SK-N-SH (cell line): ENCODE measurements around the gene TBCD. TPM values are rescaled to one million over a fixed set of nuclear protein-coding genes. Genes with fewer than 3 reads are reported as not detected.

ENCODE experiments used
- CTCF ChIA-PET: fragments of 300-600, 350-600 bp; formaldehyde crosslinking; extraction: SDS; loops from one replicate; lab custom pipeline; 2021; lab: Yijun Ruan, JAX
- POLR2A ChIA-PET: fragments of 350-600 bp; sonication (Branson Sonifier 250); formaldehyde crosslinking; extraction: SDS; loops from one replicate; lab custom pipeline; 2020; ENCODE audit warnings: antibody characterized with exemption, inconsistent platforms; lab: Yijun Ruan, JAX
- DNase-seq: peaks from one replicate; pipeline ENCODE4 v3.0.0; 2012
- H2AFZ ChIP-seq: fragments of 200-600 bp; sonication (generic); 2 replicates; pipeline ENCODE4 v1.8.1; 2016; ENCODE audit warnings: antibody characterized with exemption, mild to moderate bottlenecking, low read depth
- H3F3A ChIP-seq: fragments of 200-600 bp; sonication (generic); replicated peaks from 2 replicates; pipeline ENCODE3; 2016; ENCODE audit warnings: antibody characterized with exemption, mild to moderate bottlenecking; ENCODE audit not compliant: insufficient read depth
- H3K27ac ChIP-seq, 2 experiments: fragments of 200-500 bp in 1 of 2; fragments of 200-600 bp in 1 of 2; sonication (Bioruptor generic) in 1 of 2; sonication (generic), shearing (Covaris generic) in 1 of 2; 2 replicates each; pipeline versions ENCODE4 v1.5.1 to v1.6.1; 2014 to 2016; ENCODE audit warnings: low read depth in 2 of 2, inconsistent platforms in 1 of 2, low read length in 1 of 2, mild to moderate bottlenecking in 1 of 2, mixed read lengths in 1 of 2
- H3K27me3 ChIP-seq: fragments of 200-600 bp; sonication (generic), shearing (Covaris generic); 2 replicates; pipeline ENCODE4 v1.6.1; 2016; ENCODE audit warnings: mixed run types; ENCODE audit not compliant: insufficient read depth
- H3K36me3 ChIP-seq, 2 experiments: fragments of 200-500 bp in 1 of 2; fragments of 200-600 bp in 1 of 2; sonication (Bioruptor generic) in 1 of 2; sonication (generic) in 1 of 2; replicated peaks in 1 of 2; 2 replicates each; pipeline versions ENCODE3 to v1.5.1; 2014 to 2016; ENCODE audit warnings: low read length in 1 of 2, mild to moderate bottlenecking in 1 of 2; ENCODE audit not compliant: insufficient read depth in 2 of 2, control insufficient read depth in 1 of 2
- H3K4me1 ChIP-seq, 2 experiments: fragments of 200-500 bp in 1 of 2; fragments of 200-600 bp in 1 of 2; sonication (Bioruptor generic) in 1 of 2; sonication (generic), shearing (Covaris generic) in 1 of 2; 2 replicates each; pipeline versions ENCODE4 v1.5.1 to v1.6.1; 2014 to 2016; ENCODE audit warnings: low read depth in 1 of 2, low read length in 1 of 2, mixed run types in 1 of 2; ENCODE audit not compliant: insufficient read depth in 2 of 2, control insufficient read depth in 1 of 2
- H3K4me2 ChIP-seq: fragments of 200-600 bp; sonication (generic), shearing (Covaris generic); 2 replicates; pipeline ENCODE4 v1.6.1; 2017; ENCODE audit warnings: mixed run types
- H3K4me3 ChIP-seq, 2 experiments: fragments of 200-500 bp in 1 of 2; fragments of 200-600 bp in 1 of 2; sonication (Bioruptor generic) in 1 of 2; sonication (generic), shearing (Covaris generic) in 1 of 2; 2 replicates each; pipeline versions ENCODE4 v1.5.1 to v1.8.1; 2014 to 2016; ENCODE audit warnings: low read depth in 2 of 2, inconsistent platforms in 1 of 2, low read length in 1 of 2, mild to moderate bottlenecking in 1 of 2, mixed read lengths in 1 of 2, moderate library complexity in 1 of 2
- H3K79me2 ChIP-seq: fragments of 200-600 bp; sonication (generic); 2 replicates; pipeline ENCODE4 v1.8.1; 2017; ENCODE audit warnings: mild to moderate bottlenecking; ENCODE audit not compliant: insufficient read depth
- H3K9ac ChIP-seq: fragments of 200-600 bp; sonication (generic); 2 replicates; pipeline ENCODE4 v1.6.1; 2017; ENCODE audit warnings: mixed run types
- H3K9me2 ChIP-seq: fragments of 200-600 bp; sonication (generic); 2 replicates; pipeline ENCODE4 v1.6.1; 2017; ENCODE audit warnings: mixed run types
- H3K9me3 ChIP-seq: fragments of 200-600 bp; sonication (generic); 2 replicates; pipeline ENCODE4 v1.6.1; 2017; ENCODE audit warnings: mixed run types, mild to moderate bottlenecking, moderate library complexity
- H4K20me1 ChIP-seq: fragments of 200-600 bp; sonication (generic); 2 replicates; pipeline ENCODE4 v1.6.1; 2017; ENCODE audit warnings: mild to moderate bottlenecking, mixed run types; ENCODE audit not compliant: insufficient read depth
- ELF1 ChIP-seq: IDR thresholded peaks from 2 replicates; pipeline ENCODE4 v1.4.0; 2012
- FOXJ3 ChIP-seq: sonication (generic); formaldehyde crosslinking; IDR thresholded peaks from 2 replicates; pipeline ENCODE4 v1.5.1; 2020; ENCODE audit warnings: mild to moderate bottlenecking, missing genetic modification reagents
- GABPA ChIP-seq: IDR thresholded peaks from 2 replicates; pipeline ENCODE4 v1.4.0; 2012; ENCODE audit warnings: low read depth, mild to moderate bottlenecking
- GATA2 ChIP-seq: sonication (generic); formaldehyde crosslinking; IDR thresholded peaks from 2 replicates; pipeline ENCODE4 v1.5.0; 2020; ENCODE audit warnings: mild to moderate bottlenecking, missing genetic modification reagents
- JUND ChIP-seq: IDR thresholded peaks from 2 replicates; pipeline ENCODE4 v1.4.0; 2012
- NFIC ChIP-seq: IDR thresholded peaks from 2 replicates; pipeline ENCODE4 v1.4.0; 2012; ENCODE audit warnings: borderline replicate concordance
- RCOR1 ChIP-seq: fragments of 150-350 bp; IDR thresholded peaks from 2 replicates; pipeline ENCODE4 v1.6.1; 2017; ENCODE audit warnings: antibody characterized with exemption, low read length
- RXRA ChIP-seq: IDR thresholded peaks from 2 replicates; pipeline ENCODE4 v1.4.0; 2012; ENCODE audit warnings: low read depth, mild to moderate bottlenecking, borderline replicate concordance
- SIN3A ChIP-seq: IDR thresholded peaks from 2 replicates; pipeline ENCODE4 v1.6.1; 2012; ENCODE audit warnings: low read depth, mild to moderate bottlenecking, low read length, moderate library complexity, borderline replicate concordance
- WGBS: methylation state at CpG from one replicate; pipeline ENCODE4 v1.1.6; 2017; ENCODE audit warnings: low lambda C conversion rate; 5-methylcytosine and 5-hydroxymethylcytosine counted together
- polyA plus RNA-seq, 3 experiments: library from polyadenylated mRNA; depleted of rRNA; stranded (reverse); fragments of >200 nt; gene quantifications; 2 replicates each; pipeline ENCODE4 v1.2.3, GENCODE V29; 2012
- TF ChIP-seq, protein P1 (sequence below): IDR thresholded peaks from 2 replicates; pipeline ENCODE4 v1.4.0; 2012; ENCODE audit warnings: low read depth, borderline replicate concordance
- TF ChIP-seq, protein P2 (sequence below): IDR thresholded peaks from 2 replicates; pipeline ENCODE4 v1.4.0; 2012; ENCODE audit warnings: low read depth
- TF ChIP-seq, protein P3 (sequence below): fragments of 150-350 bp; IDR thresholded peaks from 2 replicates; pipeline ENCODE4 v1.6.1; 2017; ENCODE audit warnings: antibody characterized with exemption, low read length, low read depth, borderline replicate concordance
- TF ChIP-seq, protein P4 (sequence below): fragments of 200-600 bp; sonication (generic); IDR thresholded peaks from 2 replicates; pipeline ENCODE4 v1.6.1; 2017; ENCODE audit warnings: antibody characterized with exemption, mild to moderate bottlenecking, moderate library complexity

Gene TBCD
- polyA plus RNA-seq, 1 of the 3 experiments (the other 2 are of a cell fraction): 107 TPM

DNA sequence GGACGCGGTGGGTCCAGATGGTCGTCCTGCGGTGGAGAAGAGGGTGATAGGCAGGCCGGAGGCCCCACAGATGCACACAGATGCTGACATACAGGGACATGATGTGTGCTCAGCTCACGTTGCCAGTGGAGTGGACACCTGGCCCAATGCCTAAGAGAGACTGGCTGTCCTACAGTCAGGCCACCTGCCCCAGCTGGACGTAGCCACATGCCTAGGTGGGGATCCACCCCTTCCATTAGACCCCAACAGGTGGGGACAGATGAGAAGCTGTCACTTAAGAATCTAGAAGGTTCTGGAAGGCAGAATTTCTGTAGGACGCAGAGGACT is 205.6 kb downstream of the TBCD start:
- POLR2A ChIA-PET: interaction anchor here (0.6 kb wide), 1 partner anchor 11 kb away, joined by 5 read pairs; no protein-coding TSS in a partner anchor
- 91% methylated on average over 8 of the region's 8 CpGs for WGBS

DNA sequence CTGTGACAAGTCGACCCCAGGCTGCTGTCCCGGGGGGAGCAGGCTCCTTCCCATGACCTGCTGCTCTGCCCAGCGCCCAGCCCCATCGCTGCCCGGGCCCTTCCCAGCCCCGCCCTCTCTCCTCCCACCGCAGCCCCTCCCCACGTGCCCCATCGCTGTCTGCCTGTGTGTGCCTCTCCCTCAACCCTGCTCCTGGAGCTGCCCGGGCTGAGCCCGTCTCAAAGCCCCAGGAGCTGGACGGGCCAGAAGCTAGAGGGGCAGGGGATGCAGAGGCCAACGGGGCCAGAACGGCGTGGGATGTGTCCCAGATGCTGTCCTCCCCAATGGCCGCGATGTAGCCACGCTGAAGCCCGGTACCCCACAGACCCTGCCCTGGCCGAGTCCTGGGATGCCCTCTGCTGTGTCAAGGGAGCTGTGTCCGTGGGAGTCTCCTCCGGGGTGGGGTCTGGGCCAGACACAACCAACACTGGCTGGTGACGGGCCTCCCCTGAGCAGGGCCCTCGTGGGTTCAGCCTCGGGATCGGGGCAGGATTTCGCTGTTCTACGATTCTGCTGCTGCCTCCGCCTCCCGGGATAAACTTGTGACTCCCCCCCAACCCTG is 206.2 kb downstream of the TBCD start:
- no peaks in the 10 kb centered on the region for H3K79me2 ChIP-seq
- H3K27ac ChIP-seq: no peak overlapping the region
- TF ChIP-seq FOXJ3 (CRISPR knock-in tag): no peak
- H3K4me2 ChIP-seq: no peak overlapping the region
- no peak overlapping the region for H2AFZ ChIP-seq
- H3K27me3 ChIP-seq: no peaks in the 10 kb centered on the region
- H3K9me3 ChIP-seq: no peaks in the 10 kb centered on the region; the same call in 1 of the 2 replicates
- DNase-seq: no peak
- no peaks in the 10 kb centered on the region for H4K20me1 ChIP-seq
- POLR2A ChIA-PET: no interaction called here
- H3K4me3 ChIP-seq: no peak overlapping the region
- peaks cover 0 to 4% of the 10 kb centered on the region in 2 experiments for H3K36me3 ChIP-seq
- CTCF ChIA-PET: no interaction called here
- no peaks in the 10 kb centered on the region for H3K4me1 ChIP-seq
- WGBS: 77% methylated on average over 30 of the region's 30 CpGs
- no peaks in the 10 kb centered on the region for H3F3A ChIP-seq
- H3K9me2 ChIP-seq: no peaks in the 10 kb centered on the region
- no peak overlapping the region for H3K9ac ChIP-seq

More for the DNA sequence above, 205.6 kb downstream of the TBCD start:
- no peak overlapping the region for H3K27ac ChIP-seq
- peaks cover 0 to 4% of the 10 kb centered on the region in 2 experiments for H3K36me3 ChIP-seq
- H3F3A ChIP-seq: no peaks in the 10 kb centered on the region
- TF ChIP-seq, protein P1, sequence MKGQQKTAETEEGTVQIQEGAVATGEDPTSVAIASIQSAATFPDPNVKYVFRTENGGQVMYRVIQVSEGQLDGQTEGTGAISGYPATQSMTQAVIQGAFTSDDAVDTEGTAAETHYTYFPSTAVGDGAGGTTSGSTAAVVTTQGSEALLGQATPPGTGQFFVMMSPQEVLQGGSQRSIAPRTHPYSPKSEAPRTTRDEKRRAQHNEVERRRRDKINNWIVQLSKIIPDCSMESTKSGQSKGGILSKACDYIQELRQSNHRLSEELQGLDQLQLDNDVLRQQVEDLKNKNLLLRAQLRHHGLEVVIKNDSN: no peak
- TF ChIP-seq, all 33 proteins: peak for 0
- Histone ChIP-seq H2AFZ (no peak overlapping the region), H3K79me2 (no peaks in the 10 kb centered on the region), H3K4me3 (no peak overlapping the region), H3K9ac (no peak overlapping the region), H4K20me1 (no peaks in the 10 kb centered on the region), H3K4me2 (no peak overlapping the region), H3K9me2 (no peaks in the 10 kb centered on the region), H3K27me3 (no peaks in the 10 kb centered on the region), H3K9me3 (no peaks in the 10 kb centered on the region; the same call in 1 of the 2 replicates), H3K4me1 (no peaks in the 10 kb centered on the region)
- DNase-seq: no peak
- CTCF ChIA-PET: no interaction called here

DNA sequence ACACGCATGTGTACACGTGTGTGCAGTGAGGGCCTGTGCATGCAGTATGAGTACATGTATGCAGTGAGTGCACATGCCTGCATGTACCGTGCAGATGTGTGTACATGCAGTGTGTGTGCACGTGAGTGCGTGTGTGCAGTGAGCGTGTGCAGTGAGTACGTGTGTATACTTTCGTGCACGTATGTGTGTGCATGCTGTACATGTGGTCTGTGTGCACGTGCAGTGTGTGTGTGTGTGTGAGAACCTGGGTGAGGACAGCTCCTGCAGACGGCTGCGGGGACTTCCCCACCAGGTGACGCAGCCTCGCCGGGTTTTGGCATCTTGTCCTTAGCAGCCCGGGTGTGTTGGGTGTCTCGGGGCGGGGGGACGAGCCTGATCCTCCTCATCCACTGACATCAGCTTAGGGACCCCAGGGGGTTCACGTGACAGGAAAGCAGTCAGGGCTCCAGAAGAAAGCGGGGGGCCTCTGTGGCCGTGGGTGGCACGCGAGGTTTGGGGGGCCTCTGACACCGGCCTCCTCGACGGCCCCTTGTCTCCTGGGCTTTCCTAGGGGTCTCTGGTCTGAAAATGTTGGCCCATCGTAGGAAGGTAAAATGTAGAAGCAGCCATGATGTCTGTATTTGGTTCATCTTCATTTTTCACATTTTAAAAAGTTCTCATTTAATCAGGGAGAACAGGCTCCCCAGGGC is 207.5 kb downstream of the TBCD start:
- Histone ChIP-seq H3K79me2 (no peaks in the 10 kb centered on the region), H3K27me3 (no peaks in the 10 kb centered on the region), H3K9me3 (no peaks in the 10 kb centered on the region; the same call in 1 of the 2 replicates), H3F3A (no peaks in the 10 kb centered on the region), H3K36me3 (peaks cover 0 to 4% of the 10 kb centered on the region in 2 experiments), H3K4me3 (no peak overlapping the region), H3K9ac (no peak overlapping the region), H3K4me1 (no peaks in the 10 kb centered on the region), H2AFZ (no peak overlapping the region), H3K27ac (no peak overlapping the region), H3K9me2 (no peaks in the 10 kb centered on the region), H4K20me1 (no peaks in the 10 kb centered on the region), H3K4me2 (no peak overlapping the region)
- 91% methylated on average over 19 of the region's 28 CpGs for WGBS
- no peak for TF ChIP-seq JUND
- TF ChIP-seq, protein P2, sequence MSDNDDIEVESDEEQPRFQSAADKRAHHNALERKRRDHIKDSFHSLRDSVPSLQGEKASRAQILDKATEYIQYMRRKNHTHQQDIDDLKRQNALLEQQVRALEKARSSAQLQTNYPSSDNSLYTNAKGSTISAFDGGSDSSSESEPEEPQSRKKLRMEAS: no peak
- TF ChIP-seq, protein P3, sequence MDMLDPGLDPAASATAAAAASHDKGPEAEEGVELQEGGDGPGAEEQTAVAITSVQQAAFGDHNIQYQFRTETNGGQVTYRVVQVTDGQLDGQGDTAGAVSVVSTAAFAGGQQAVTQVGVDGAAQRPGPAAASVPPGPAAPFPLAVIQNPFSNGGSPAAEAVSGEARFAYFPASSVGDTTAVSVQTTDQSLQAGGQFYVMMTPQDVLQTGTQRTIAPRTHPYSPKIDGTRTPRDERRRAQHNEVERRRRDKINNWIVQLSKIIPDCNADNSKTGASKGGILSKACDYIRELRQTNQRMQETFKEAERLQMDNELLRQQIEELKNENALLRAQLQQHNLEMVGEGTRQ: no peak
- no peak for TF ChIP-seq GABPA
- no peak for TF ChIP-seq NFIC
- TF ChIP-seq GATA2 (CRISPR knock-in tag): no peak
- TF ChIP-seq RCOR1: no peak
- TF ChIP-seq SIN3A: no peak
- TF ChIP-seq RXRA: no peak
- no peak for TF ChIP-seq ELF1
- TF ChIP-seq, protein P1: no peak
- TF ChIP-seq, protein P4, sequence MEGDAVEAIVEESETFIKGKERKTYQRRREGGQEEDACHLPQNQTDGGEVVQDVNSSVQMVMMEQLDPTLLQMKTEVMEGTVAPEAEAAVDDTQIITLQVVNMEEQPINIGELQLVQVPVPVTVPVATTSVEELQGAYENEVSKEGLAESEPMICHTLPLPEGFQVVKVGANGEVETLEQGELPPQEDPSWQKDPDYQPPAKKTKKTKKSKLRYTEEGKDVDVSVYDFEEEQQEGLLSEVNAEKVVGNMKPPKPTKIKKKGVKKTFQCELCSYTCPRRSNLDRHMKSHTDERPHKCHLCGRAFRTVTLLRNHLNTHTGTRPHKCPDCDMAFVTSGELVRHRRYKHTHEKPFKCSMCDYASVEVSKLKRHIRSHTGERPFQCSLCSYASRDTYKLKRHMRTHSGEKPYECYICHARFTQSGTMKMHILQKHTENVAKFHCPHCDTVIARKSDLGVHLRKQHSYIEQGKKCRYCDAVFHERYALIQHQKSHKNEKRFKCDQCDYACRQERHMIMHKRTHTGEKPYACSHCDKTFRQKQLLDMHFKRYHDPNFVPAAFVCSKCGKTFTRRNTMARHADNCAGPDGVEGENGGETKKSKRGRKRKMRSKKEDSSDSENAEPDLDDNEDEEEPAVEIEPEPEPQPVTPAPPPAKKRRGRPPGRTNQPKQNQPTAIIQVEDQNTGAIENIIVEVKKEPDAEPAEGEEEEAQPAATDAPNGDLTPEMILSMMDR: no peak
- POLR2A ChIA-PET: interaction anchor here (0.7 kb wide), 1 partner anchor 180 kb away, joined by 3 read pairs; no protein-coding TSS in a partner anchor
- CTCF ChIA-PET: no interaction called here
- no peak for DNase-seq
